Activated T-helper 1 cell treated with anti-CD3 and anti-CD28 coated beads, Interleukin-12 subunit alpha, Interleukin-12 subunit beta, Interleukin-2, Interleukin-4 antibody, amounts not matched to agents 30 ng/mL and 10 ng/mL and 1 ng/mL, durations not matched to agents 14 hours and 24 hours and 36 hours (primary cell): Measurements from ENCODE around the gene ATP8B3. TPM values are rescaled to one million over a fixed set of nuclear protein-coding genes. Genes with fewer than 3 reads are reported as not detected.

Source experiments
- DNase-seq: peaks from one replicate; pipeline ENCODE4 v3.0.0; 2021; ENCODE audit warnings: low spot score
- H3K27ac Mint-ChIP-seq: one replicate; pipeline ENCODE4 v1.8.0; 2021; ENCODE audit warnings: mild to moderate bottlenecking, mixed read lengths
- H3K27me3 Mint-ChIP-seq: one replicate; pipeline ENCODE4 v1.8.0; 2022; ENCODE audit warnings: mild to moderate bottlenecking, moderate library complexity, mixed read lengths; ENCODE audit not compliant: insufficient read depth
- H3K36me3 Mint-ChIP-seq: one replicate; pipeline ENCODE4 v1.8.0; 2021; ENCODE audit warnings: low read depth, mixed read lengths
- H3K4me1 Mint-ChIP-seq: one replicate; pipeline ENCODE4 v1.8.0; 2021; ENCODE audit warnings: low read depth, mixed read lengths
- H3K4me3 Mint-ChIP-seq: one replicate; pipeline ENCODE4 v1.8.0; 2021; ENCODE audit warnings: mild to moderate bottlenecking, moderate library complexity, mixed read lengths
- H3K9me3 Mint-ChIP-seq: one replicate; pipeline ENCODE4 v1.8.0; 2021; ENCODE audit warnings: mixed read lengths
- intact Hi-C: fragments of 100-400 bp; cut with micrococcal nuclease; formaldehyde crosslinking; loops from one replicate; pipeline ENCODE4 v1.15.1; 2024
- total RNA-seq: library from RNA; stranded (reverse); gene quantifications from 2 replicates; pipeline ENCODE4 v1.2.3, GENCODE V29; 2022

ATP8B3 gene, protein sequence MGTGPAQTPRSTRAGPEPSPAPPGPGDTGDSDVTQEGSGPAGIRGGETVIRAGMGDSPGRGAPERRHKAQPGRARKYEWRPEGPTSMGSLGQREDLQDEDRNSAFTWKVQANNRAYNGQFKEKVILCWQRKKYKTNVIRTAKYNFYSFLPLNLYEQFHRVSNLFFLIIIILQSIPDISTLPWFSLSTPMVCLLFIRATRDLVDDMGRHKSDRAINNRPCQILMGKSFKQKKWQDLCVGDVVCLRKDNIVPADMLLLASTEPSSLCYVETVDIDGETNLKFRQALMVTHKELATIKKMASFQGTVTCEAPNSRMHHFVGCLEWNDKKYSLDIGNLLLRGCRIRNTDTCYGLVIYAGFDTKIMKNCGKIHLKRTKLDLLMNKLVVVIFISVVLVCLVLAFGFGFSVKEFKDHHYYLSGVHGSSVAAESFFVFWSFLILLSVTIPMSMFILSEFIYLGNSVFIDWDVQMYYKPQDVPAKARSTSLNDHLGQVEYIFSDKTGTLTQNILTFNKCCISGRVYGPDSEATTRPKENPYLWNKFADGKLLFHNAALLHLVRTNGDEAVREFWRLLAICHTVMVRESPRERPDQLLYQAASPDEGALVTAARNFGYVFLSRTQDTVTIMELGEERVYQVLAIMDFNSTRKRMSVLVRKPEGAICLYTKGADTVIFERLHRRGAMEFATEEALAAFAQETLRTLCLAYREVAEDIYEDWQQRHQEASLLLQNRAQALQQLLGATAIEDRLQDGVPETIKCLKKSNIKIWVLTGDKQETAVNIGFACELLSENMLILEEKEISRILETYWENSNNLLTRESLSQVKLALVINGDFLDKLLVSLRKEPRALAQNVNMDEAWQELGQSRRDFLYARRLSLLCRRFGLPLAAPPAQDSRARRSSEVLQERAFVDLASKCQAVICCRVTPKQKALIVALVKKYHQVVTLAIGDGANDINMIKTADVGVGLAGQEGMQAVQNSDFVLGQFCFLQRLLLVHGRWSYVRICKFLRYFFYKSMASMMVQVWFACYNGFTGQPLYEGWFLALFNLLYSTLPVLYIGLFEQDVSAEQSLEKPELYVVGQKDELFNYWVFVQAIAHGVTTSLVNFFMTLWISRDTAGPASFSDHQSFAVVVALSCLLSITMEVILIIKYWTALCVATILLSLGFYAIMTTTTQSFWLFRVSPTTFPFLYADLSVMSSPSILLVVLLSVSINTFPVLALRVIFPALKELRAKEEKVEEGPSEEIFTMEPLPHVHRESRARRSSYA (N-terminal part only)
- total RNA-seq: 4.1 and 5.0 TPM in 2 replicates

DNA sequence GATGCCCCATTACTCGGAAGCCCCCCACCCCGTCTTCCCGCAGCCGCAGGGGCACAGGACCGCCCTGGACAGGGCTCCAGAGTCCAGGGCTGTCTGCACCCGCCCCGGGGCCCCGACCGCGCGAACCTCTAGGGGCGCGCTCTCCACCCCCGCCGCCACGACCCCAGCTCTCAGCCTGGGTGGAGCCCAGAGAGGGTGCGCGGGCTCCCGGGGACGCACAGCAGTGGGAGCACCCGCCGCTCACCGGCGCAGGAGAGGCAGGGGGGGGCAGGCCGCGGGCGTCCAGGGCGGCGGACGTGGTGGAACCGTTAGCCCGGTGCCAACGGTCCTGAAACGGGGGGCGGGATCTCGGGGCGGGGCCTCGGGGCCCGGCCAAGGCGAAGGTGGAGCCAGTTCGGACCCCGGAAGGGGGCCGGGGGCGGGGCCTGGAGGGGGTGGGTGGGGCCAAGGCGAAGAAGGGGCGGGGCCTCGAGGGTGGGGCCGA, at the start of gene ATP8B3:
TSS of gene ATP8B3 (minus strand) at position 335 of the 484 bp plus-strand sequence. CDS start 540 bp downstream, outside the sequence.
- H3K36me3 Mint-ChIP-seq: peaks cover 3% of the 10 kb centered on the region
- intact Hi-C loops: loop anchor here (1.0 kb wide), 6 partner anchors 14 to 322 kb away; partner anchors contain the start of genes MEX3D, PCSK4, REXO1 and UQCR11
- H3K4me3 Mint-ChIP-seq: peak within 1 kb of the TSS; percentile 93
- no peaks in the 10 kb centered on the region for H3K27me3 Mint-ChIP-seq
- no peak for DNase-seq
- peaks cover 18% of the 10 kb centered on the region for H3K4me1 Mint-ChIP-seq
- H3K27ac Mint-ChIP-seq: peak within 1 kb of the TSS; percentile 97
- H3K9me3 Mint-ChIP-seq: no peaks in the 10 kb centered on the region

DNA sequence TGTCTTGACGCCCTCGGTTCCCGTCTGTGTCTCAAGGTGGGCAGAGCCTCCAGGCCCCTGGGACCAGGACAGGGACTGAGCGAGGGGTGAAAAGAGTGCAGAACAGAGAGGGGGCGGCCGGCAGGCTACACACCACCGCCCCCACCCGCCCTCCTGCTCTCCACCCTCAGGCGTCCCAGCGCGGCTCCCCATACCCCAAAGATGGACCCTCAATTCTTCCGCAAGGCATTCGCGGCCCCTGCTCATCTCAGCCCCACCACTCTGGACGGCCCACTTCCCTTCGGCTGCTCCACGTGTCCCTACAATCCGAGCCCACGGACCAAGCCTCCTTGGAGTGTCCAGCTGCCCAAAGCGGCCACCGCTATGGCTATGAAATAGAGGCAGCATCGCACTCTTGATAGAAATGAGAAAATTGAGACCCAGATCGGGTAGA, 49.5 kb upstream of the ATP8B3 start:
- intact Hi-C loops: loop anchor here (5.0 kb wide), 3 partner anchors 291 to 454 kb away; partner anchors contain the start of genes AP3D1, DAZAP1, PCSK4 and REEP6
- peak overlapping the region; percentile 95 for H3K4me3 Mint-ChIP-seq
- peaks cover 22% of the 10 kb centered on the region for H3K4me1 Mint-ChIP-seq
- H3K36me3 Mint-ChIP-seq: peaks cover 2% of the 10 kb centered on the region
- H3K27me3 Mint-ChIP-seq: peaks cover 2% of the 10 kb centered on the region
- H3K27ac Mint-ChIP-seq: peak overlapping the region; percentile 68
- H3K9me3 Mint-ChIP-seq: no peaks in the 10 kb centered on the region
- no peak for DNase-seq

DNA sequence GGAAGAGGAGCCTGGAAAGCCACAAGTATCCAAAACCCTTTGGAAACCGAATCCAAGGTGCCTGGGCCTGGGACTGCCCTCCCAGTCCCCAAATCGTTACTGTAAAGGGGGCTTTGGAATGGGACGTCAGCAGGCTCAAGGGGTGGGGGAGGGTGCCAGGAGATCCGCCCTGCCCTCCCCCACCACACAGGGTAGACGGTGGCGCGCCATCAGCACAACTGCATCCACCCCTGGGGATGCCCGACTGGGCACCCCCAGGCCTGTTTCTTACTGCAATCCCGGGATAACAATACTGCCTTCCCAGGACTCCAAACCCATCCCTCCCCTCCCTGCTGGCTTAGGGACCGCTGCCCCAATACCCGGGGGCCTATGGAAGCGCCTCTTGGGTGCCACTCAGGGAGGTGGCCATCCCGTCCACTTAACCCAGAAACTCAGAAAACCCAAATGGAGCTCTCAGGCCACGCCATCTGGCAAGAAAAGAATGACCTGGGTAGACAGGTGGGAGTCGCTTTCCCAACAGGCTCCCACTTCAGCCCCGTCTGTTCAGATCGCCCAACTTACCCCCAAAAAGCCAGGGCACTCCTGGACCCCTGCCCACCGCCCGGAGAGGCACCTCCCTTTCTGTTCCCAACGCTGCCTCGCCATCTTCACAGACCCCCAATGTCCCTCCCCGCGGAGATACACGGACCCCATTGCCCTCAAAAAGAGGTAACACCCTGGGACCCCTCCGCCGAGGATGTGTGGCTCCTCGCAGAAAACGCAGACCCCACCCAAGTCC, 48.9 kb upstream of the ATP8B3 start:
- Mint-ChIP-seq H3K27ac (peak overlapping the region; percentile 68), H3K36me3 (peaks cover 2% of the 10 kb centered on the region), H3K27me3 (peaks cover 2% of the 10 kb centered on the region), H3K4me3 (peak overlapping the region; percentile 95), H3K4me1 (peaks cover 23% of the 10 kb centered on the region), H3K9me3 (no peaks in the 10 kb centered on the region)
- DNase-seq: no peak
- intact Hi-C loops: loop anchor here (5.0 kb wide), 3 partner anchors 291 to 454 kb away; partner anchors contain the start of genes AP3D1, DAZAP1, PCSK4 and REEP6

DNA sequence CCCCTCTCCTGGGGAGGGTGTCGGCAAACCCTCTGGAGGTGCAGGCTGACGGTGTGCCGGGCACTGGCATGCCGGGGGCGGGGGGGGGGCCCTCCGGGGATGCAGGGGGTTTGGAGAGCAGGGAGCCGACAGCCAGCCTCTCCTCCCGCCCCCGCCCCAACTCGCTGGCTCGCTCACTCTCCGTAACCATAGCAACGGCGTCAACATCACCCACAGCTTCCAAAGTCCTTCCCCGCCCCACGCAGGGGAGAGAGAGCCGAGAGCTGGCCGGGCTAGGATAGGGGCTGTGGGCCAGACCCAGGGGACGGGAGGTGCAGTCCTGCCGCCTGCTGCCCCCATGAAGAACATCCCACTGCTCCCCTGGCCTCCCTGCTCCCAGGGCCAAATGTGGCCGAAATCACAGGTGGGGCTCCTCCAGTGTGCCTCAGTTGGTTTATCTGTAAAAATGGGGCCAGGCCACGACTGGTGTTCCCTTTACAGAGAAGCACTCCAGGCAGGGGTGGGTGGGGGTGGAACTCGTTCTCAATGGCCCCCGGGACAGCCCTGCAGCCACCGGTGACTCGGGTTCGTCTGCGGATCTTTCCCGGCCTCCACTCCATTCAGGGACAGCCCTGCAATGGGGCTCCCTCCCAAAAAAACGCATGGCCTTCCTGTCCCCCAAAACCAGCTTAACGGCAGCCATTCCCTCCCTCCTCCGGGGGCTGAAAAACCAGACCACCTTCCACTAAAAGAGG, 48.1 kb upstream of the ATP8B3 start:
- H3K9me3 Mint-ChIP-seq: no peaks in the 10 kb centered on the region

DNA sequence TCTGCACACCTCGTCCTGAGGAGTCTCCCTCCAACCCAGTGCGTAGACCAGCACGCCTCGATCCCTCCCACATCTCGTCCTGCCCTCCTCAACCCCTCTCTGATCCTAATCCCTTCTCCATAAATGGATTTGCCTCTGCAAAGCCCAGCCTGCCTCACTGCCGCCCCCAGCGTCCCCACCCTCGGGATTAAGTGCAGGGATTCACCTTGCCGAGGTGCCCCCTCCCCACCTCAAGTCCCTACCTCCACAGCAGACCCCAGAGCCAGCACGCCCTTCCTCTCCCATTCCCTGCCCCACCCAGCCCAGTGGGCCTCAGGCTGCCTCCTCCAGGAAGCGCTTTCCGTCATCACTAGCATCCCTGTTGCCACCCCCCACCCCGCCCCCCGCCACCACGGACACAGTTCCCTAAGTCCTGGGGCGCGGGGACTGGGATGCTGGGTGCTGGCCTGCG, 47.3 kb upstream of the ATP8B3 start:
- peaks cover 2% of the 10 kb centered on the region for H3K36me3 Mint-ChIP-seq
- H3K27me3 Mint-ChIP-seq: peaks cover 2% of the 10 kb centered on the region
- H3K4me1 Mint-ChIP-seq: peaks cover 36% of the 10 kb centered on the region
- H3K27ac Mint-ChIP-seq: peak overlapping the region; percentile 67
- intact Hi-C loops: no loop called here
- H3K9me3 Mint-ChIP-seq: no peaks in the 10 kb centered on the region
- DNase-seq: no peak
- H3K4me3 Mint-ChIP-seq: peak overlapping the region; percentile 22

More for the DNA sequence above, 48.1 kb upstream of the ATP8B3 start:
- Mint-ChIP-seq H3K27ac (no peak overlapping the region), H3K27me3 (peaks cover 2% of the 10 kb centered on the region), H3K36me3 (peaks cover 2% of the 10 kb centered on the region), H3K4me3 (no peak overlapping the region), H3K4me1 (peaks cover 30% of the 10 kb centered on the region)
- no peak for DNase-seq
- intact Hi-C loops: loop anchor here (5.0 kb wide), 3 partner anchors 292 to 453 kb away; partner anchors contain the start of genes AP3D1, DAZAP1, PCSK4 and REEP6

DNA sequence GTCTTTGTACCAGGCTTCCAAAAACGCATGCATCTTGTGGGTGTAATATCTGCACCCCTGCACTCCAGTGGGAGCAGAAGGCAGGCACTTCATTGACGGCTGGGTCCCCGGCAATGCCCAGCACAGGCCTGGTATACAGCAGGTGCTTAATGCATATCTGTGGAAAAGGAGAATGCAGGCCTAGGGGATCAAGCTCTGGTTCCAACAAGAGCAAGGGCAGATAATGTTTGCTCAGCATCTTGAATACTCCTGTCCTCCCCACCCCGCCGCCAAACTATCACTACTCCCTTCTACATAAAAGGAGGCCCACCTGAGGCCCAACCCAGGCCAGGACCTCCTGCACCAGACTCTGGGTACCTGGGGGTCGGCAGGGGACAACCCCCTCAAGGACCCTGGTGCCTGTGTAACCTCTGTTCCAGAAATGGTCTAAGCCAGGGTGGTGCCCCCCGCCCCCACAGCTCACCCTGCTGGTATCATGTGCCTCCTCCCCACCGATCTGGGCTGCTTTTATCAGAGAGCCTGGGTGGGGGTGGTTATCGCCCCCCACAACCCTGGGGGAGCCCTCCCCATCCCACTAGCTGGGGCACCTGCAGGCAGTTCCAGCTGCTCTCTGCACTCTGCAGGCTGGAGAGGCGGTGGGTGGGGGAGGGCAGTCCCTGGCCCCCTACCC, 46.5 kb upstream of the ATP8B3 start:
- DNase-seq: no peak
- Mint-ChIP-seq H3K4me1 (peaks cover 37% of the 10 kb centered on the region), H3K27me3 (peaks cover 2% of the 10 kb centered on the region), H3K27ac (no peak overlapping the region), H3K9me3 (no peaks in the 10 kb centered on the region), H3K36me3 (peaks cover 2% of the 10 kb centered on the region), H3K4me3 (peak overlapping the region; percentile 61)
- intact Hi-C loops: no loop called here

DNA sequence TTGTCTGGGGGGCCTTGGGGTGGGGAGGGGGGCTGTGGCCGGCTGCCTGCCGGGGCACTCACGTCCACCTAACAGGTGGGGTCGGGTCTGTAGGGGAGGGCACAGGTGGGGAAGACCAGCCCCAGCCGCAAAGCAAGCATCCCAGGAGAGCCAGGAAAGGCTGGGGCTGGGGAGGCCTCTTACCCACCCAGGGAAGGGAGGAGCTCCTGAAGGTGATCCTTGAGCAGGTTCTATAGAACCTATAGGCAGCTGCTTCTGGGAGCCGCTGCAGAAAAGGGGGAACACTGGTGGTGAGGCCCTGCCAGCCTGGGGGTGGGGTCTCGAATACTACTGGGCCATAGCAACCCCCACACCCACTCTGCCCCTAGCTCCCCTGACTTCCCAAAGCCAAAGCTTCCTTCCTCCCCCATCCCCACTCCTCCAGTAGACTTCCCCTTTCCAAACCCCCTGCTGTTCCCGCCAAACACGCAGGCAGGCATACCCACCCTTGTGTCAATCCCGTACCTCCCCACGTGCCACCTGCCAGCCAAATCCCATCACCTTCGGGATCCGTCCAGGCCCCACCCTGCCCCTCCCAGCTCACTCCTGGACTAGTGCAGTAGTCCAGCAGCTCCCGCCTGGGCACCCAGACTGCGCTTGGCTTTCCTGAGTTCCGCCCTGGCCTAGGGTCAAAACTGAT, 45.7 kb upstream of the ATP8B3 start:
- intact Hi-C loops: no loop called here
- no peak for DNase-seq
- peaks cover 43% of the 10 kb centered on the region for H3K4me1 Mint-ChIP-seq
- peaks cover 6% of the 10 kb centered on the region for H3K36me3 Mint-ChIP-seq
- peak overlapping the region; percentile 61 for H3K4me3 Mint-ChIP-seq
- peak overlapping the region; percentile 67 for H3K27ac Mint-ChIP-seq
- no peaks in the 10 kb centered on the region for H3K9me3 Mint-ChIP-seq
- peaks cover 2% of the 10 kb centered on the region for H3K27me3 Mint-ChIP-seq

DNA sequence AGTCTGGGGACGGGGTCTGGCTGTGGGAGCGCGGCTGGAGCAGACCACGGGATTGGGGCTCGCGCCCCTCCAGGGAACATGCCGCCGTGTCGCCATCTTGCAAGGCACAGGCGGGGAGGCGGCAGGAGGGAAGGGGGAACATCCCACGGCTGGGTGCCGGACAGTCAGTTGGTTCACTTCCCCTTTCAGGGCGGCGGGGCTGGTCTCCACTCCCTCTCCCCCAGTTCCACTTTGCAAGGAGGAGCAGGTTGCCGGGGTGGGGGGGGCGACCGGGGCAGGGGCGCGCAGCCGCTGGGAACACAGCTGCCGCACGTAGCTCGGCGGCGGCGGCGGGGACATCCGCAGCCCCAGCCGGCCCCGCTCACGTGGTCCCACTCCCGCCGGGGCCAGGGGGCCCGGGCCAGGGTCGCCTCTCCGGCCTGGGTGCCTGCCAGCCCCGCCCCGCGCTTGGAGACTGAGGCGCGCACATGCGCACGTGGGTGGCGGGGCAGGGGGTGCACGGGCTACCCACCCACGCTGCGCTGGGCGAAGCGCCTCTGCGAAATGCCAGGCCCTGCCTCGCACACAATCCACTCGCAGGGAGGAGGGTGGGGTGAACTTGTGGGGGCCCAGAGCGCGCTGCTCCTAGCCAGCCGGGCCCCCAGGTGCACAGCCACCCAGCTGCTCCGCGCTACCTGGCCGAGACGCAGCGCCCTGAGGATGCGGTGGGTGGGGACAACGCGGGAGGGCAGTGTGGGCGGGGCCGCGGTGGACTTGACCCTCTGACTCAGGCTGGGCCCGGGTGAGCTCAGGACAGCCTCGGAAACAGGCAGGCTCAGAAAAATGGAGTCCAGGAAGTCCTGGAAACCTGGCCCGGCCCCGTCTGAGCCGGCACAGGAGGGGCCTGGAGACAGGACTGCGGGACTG, 44.9 kb upstream of the ATP8B3 start:
- Mint-ChIP-seq H3K27me3 (no peaks in the 10 kb centered on the region), H3K9me3 (no peaks in the 10 kb centered on the region), H3K36me3 (peaks cover 6% of the 10 kb centered on the region), H3K4me1 (peaks cover 38% of the 10 kb centered on the region), H3K27ac (peak overlapping the region; percentile 86), H3K4me3 (peak overlapping the region; percentile 80)
- DNase-seq: peak; percentile 27
- intact Hi-C loops: no loop called here

DNA sequence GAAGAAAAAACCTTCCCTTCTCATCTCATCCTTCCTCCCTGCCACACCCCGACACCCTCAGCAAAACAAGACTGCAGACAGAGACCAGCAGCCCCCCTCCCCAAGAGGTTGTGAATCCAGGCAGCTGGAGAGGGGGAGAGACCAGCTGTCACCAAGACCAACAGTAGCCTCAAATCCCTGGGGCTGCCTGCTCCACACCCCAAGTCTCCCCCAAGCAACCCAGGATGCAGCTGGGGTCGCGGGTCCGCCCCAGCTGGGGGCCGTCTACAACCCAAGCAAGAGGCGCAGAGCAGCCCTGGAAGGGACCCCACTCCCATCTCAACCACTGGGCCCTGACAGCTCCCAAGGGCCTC, 44.2 kb upstream of the ATP8B3 start:
- Mint-ChIP-seq H3K27ac (peak overlapping the region; percentile 86), H3K4me3 (peak overlapping the region; percentile 80), H3K9me3 (no peaks in the 10 kb centered on the region), H3K27me3 (no peaks in the 10 kb centered on the region), H3K4me1 (peaks cover 32% of the 10 kb centered on the region), H3K36me3 (peaks cover 4% of the 10 kb centered on the region)
- intact Hi-C loops: no loop called here
- no peak for DNase-seq
